ENCODE results near the gene ACSS3.

The ACSS3 gene

GRCh38 chr12:81300454-81300853 lies 222.6 kb downstream of the ACSS3 start:
- no peak for DNase-seq

- no peak for DNase-seq
Measured at GRCh38 chr12:81303935-81304334, 226.1 kb downstream of the ACSS3 start.
